ENCODE measurements around the gene ATP6V0C. TPM values are rescaled to one million over a fixed set of nuclear protein-coding genes. Genes with fewer than 3 reads are reported as not detected.

The ATP6V0C gene
- total and polyA plus RNA-seq, 2 experiments from 2014 or later: 81.4 to 375 TPM

DNA sequence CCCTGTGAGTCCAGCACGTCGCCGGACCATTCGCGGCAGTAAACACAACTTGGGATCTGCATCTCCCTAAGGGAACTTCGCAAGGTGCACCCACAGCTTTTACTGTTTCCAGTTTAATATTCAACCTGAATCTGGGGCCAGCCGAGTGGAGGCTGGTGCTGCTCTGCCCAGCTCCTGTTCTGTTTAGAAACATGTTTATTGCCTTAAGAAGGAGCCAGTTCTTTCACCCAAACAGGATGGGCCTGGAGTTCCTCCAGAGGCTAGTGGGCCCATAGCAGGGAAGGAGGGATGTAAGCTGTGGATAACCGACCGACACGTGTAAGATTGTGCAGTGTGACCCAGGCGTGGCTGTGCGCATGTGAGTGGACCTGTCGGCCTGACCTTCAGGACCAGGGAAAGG lies 21.5 kb upstream of the ATP6V0C start:
- no peak overlapping the region for H3K27ac ChIP-seq
- no peaks in the 10 kb centered on the region for H3K9me3 ChIP-seq (ENCODE audit: low read depth)
- H3K9me2 ChIP-seq (replicated peaks; ENCODE audit: insufficient read depth): no peaks in the 10 kb centered on the region
- no peak overlapping the region for H2AFZ ChIP-seq
- no peak for DNase-seq (ENCODE audit: low spot score)
- no peaks in the 10 kb centered on the region for H3K27me3 ChIP-seq
- no peak for TF ChIP-seq EZH2 (IDR thresholded peaks at IDR 0.05; ENCODE audit: borderline replicate concordance)
- TF ChIP-seq, protein P1, sequence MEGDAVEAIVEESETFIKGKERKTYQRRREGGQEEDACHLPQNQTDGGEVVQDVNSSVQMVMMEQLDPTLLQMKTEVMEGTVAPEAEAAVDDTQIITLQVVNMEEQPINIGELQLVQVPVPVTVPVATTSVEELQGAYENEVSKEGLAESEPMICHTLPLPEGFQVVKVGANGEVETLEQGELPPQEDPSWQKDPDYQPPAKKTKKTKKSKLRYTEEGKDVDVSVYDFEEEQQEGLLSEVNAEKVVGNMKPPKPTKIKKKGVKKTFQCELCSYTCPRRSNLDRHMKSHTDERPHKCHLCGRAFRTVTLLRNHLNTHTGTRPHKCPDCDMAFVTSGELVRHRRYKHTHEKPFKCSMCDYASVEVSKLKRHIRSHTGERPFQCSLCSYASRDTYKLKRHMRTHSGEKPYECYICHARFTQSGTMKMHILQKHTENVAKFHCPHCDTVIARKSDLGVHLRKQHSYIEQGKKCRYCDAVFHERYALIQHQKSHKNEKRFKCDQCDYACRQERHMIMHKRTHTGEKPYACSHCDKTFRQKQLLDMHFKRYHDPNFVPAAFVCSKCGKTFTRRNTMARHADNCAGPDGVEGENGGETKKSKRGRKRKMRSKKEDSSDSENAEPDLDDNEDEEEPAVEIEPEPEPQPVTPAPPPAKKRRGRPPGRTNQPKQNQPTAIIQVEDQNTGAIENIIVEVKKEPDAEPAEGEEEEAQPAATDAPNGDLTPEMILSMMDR (IDR thresholded peaks at IDR 0.05; ENCODE audit: poor library complexity): no peak
- no peak for TF ChIP-seq EZH2phosphoT487 (IDR thresholded peaks at IDR 0.05; ENCODE audit: low read depth, severe bottlenecking, unreplicated experiment)
- peaks cover 6% of the 10 kb centered on the region for H4K20me1 ChIP-seq (ENCODE audit: insufficient read depth, poor library complexity, severe bottlenecking)
- H3K4me2 ChIP-seq: no peak overlapping the region
- 77% methylated on average over 13 of the region's 13 CpGs for WGBS (ENCODE audit: low lambda C conversion rate, missing lambda C conversion rate)
- H3K4me1 ChIP-seq (ENCODE audit: insufficient read depth): no peaks in the 10 kb centered on the region
- H3K36me3 ChIP-seq (replicated peaks; ENCODE audit: insufficient read depth, low read depth): no peaks in the 10 kb centered on the region
- no peak overlapping the region for H3K4me3 ChIP-seq
- H3K79me2 ChIP-seq: peaks cover 54% of the 10 kb centered on the region

DNA sequence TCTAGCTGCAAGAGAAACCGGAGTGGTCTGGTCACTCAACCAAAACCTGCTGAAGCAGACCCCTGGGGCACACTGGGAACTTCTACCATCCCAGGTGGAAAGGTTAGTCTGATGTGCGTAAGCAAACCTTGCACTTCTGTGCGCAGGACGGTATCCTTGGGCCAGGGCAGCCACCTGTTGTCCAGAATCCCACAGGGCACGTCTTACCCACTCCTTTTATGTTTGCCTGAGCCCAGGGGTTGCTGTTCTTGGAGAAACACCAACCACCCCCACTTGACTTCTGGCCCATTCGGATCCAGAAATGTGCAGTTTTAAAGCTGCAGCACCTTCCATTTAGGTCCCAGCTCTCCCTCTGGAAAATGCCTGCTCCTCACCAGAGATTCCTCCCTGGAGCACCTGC lies 20.1 kb upstream of the ATP6V0C start:
- Histone ChIP-seq H4K20me1 (ENCODE audit: insufficient read depth, poor library complexity, severe bottlenecking) (peaks cover 6% of the 10 kb centered on the region), H2AFZ (no peak overlapping the region), H3K9me2 (replicated peaks; ENCODE audit: insufficient read depth) (no peaks in the 10 kb centered on the region), H3K9me3 (ENCODE audit: low read depth) (no peaks in the 10 kb centered on the region), H3K27me3 (no peaks in the 10 kb centered on the region), H3K4me1 (ENCODE audit: insufficient read depth) (no peaks in the 10 kb centered on the region), H3K79me2 (peaks cover 41% of the 10 kb centered on the region), H3K4me3 (no peak overlapping the region), H3K36me3 (replicated peaks; ENCODE audit: insufficient read depth, low read depth) (no peaks in the 10 kb centered on the region), H3K4me2 (no peak overlapping the region), H3K27ac (no peak overlapping the region)
- TF ChIP-seq EZH2phosphoT487 (IDR thresholded peaks at IDR 0.05; ENCODE audit: low read depth, severe bottlenecking, unreplicated experiment) (no peak), EZH2 (IDR thresholded peaks at IDR 0.05; ENCODE audit: borderline replicate concordance) (no peak)
- TF ChIP-seq, protein P1 (IDR thresholded peaks at IDR 0.05; ENCODE audit: poor library complexity): no peak
- no peak for DNase-seq (ENCODE audit: low spot score)
- WGBS (ENCODE audit: low lambda C conversion rate, missing lambda C conversion rate): 96% methylated on average over 6 of the region's 6 CpGs

DNA sequence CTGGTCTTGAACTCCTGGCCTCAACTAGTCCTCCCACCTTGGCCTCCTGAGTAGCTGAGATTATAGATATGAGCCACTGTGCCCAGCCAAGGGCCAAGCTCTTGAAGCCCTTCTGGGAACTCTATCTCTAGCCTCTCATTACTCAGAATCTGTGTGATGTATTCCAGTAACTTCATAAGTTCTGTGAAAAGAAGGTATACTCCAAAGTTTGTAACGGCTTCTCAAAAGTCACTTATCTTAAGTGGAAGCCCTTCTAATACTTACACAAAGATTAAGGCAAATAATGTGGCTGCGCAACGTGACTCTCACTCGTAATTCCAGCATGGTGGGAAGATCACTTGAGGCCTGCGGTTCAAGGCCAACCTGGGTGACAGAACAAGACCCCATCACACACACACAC lies 19.1 kb upstream of the ATP6V0C start:
- Histone ChIP-seq H3K4me1 (ENCODE audit: insufficient read depth) (no peaks in the 10 kb centered on the region), H3K79me2 (peaks cover 33% of the 10 kb centered on the region)
- TF ChIP-seq EZH2phosphoT487 (IDR thresholded peaks at IDR 0.05; ENCODE audit: low read depth, severe bottlenecking, unreplicated experiment): no peak
- TF ChIP-seq, protein P1 (IDR thresholded peaks at IDR 0.05; ENCODE audit: poor library complexity): no peak
- no peak for TF ChIP-seq EZH2 (IDR thresholded peaks at IDR 0.05; ENCODE audit: borderline replicate concordance)

DNA sequence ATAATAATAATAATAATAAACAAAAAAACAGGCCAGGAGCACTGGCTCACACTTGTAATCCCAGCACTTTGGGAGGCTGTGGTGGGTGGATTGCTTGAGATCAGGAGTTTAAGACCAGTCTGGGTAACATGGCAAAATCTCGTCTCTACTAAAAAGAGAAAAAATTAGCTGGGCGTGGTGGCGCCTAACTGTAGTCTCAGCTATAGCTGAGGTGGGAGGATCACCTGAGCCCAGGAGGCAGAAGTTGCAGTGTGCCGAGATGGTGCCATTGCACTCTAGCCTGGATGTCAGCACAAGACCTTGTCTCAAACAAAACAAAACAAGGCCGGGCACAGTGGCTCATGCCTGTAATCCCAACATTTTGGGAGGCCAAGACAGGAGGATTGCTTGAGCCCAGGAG lies 18.7 kb upstream of the ATP6V0C start:
- Histone ChIP-seq H3K9me2 (replicated peaks; ENCODE audit: insufficient read depth) (no peaks in the 10 kb centered on the region), H3K27ac (no peak overlapping the region), H3K27me3 (no peaks in the 10 kb centered on the region), H3K4me1 (ENCODE audit: insufficient read depth) (no peaks in the 10 kb centered on the region), H3K9me3 (ENCODE audit: low read depth) (no peaks in the 10 kb centered on the region), H3K4me2 (no peak overlapping the region), H2AFZ (no peak overlapping the region), H4K20me1 (ENCODE audit: insufficient read depth, poor library complexity, severe bottlenecking) (no peaks in the 10 kb centered on the region), H3K79me2 (peaks cover 29% of the 10 kb centered on the region), H3K36me3 (replicated peaks; ENCODE audit: insufficient read depth, low read depth) (no peaks in the 10 kb centered on the region), H3K4me3 (no peak overlapping the region)
- 97% methylated on average over 5 of the region's 5 CpGs for WGBS (ENCODE audit: low lambda C conversion rate, missing lambda C conversion rate)
- no peak for TF ChIP-seq EZH2 (IDR thresholded peaks at IDR 0.05; ENCODE audit: borderline replicate concordance)
- no peak for DNase-seq (ENCODE audit: low spot score)

More for the DNA sequence above, 19.1 kb upstream of the ATP6V0C start:
- Histone ChIP-seq H3K4me2 (no peak overlapping the region), H3K27me3 (no peaks in the 10 kb centered on the region), H3K9me2 (replicated peaks; ENCODE audit: insufficient read depth) (no peaks in the 10 kb centered on the region), H2AFZ (no peak overlapping the region), H4K20me1 (ENCODE audit: insufficient read depth, poor library complexity, severe bottlenecking) (peaks cover 3% of the 10 kb centered on the region), H3K27ac (no peak overlapping the region), H3K4me3 (no peak overlapping the region), H3K9me3 (ENCODE audit: low read depth) (no peaks in the 10 kb centered on the region), H3K36me3 (replicated peaks; ENCODE audit: insufficient read depth, low read depth) (no peaks in the 10 kb centered on the region)
- DNase-seq (ENCODE audit: low spot score): no peak
- 92% methylated on average over 5 of the region's 5 CpGs for WGBS (ENCODE audit: low lambda C conversion rate, missing lambda C conversion rate)
